NCI-H345 (cell line): ENCODE data around the gene BBOX1.
A peak's percentile ranks its signal among the peaks of the same experiment; 100 is the strongest.
"Not testable (repeated sequence)": the region's sequence is repeated elsewhere in the genome, so short reads cannot be mapped to it uniquely, and the experiment has no call there.

Experiments
- DNase-seq: peaks from one replicate; lab custom pipeline; 2025; lab: John Stamatoyannopoulos, UW

The BBOX1 gene

GRCh38 chr11:27129686-27130085 lies 89.1 kb downstream of the BBOX1 start:
- no peak for DNase-seq

GRCh38 chr11:27130806-27131205 lies 90.2 kb downstream of the BBOX1 start:
- no peak for DNase-seq

- not testable (repeated sequence) for DNase-seq
Measured at GRCh38 chr11:27135924-27136329, 95.3 kb downstream of the BBOX1 start.

GRCh38 chr11:27138716-27139115 lies 98.1 kb downstream of the BBOX1 start:
- DNase-seq: no peak

GRCh38 chr11:27139742-27140367 lies 99.2 kb downstream of the BBOX1 start:
- no peak for DNase-seq

- no peak for DNase-seq
Measured at GRCh38 chr11:27141576-27141975, 101.0 kb downstream of the BBOX1 start.

- DNase-seq: no peak
Measured at GRCh38 chr11:27147916-27148315, 107.3 kb downstream of the BBOX1 start.

GRCh38 chr11:27148506-27148905 lies 107.9 kb downstream of the BBOX1 start:
- DNase-seq: no peak

GRCh38 chr11:27150098-27150497 lies 109.5 kb downstream of the BBOX1 start:
- DNase-seq: no peak

GRCh38 chr11:27153136-27153535 lies 112.5 kb downstream of the BBOX1 start:
- DNase-seq: no peak

- DNase-seq: peak; percentile 47
Measured at GRCh38 chr11:27158456-27159334, 118.1 kb downstream of the BBOX1 start.

GRCh38 chr11:27159335-27159679 lies 118.7 kb downstream of the BBOX1 start:
- no peak for DNase-seq

GRCh38 chr11:27161071-27161470 lies 120.5 kb downstream of the BBOX1 start:
- DNase-seq: no peak

- no peak for DNase-seq
Measured at GRCh38 chr11:27162237-27162636, 121.6 kb downstream of the BBOX1 start.

GRCh38 chr11:27166130-27166529 lies 125.5 kb downstream of the BBOX1 start:
- no peak for DNase-seq

- no peak for DNase-seq
Measured at GRCh38 chr11:27171376-27171958, 130.9 kb downstream of the BBOX1 start.

- DNase-seq: no peak
Measured at GRCh38 chr11:27173545-27173944, 132.9 kb downstream of the BBOX1 start.

GRCh38 chr11:27174021-27174420 lies 133.4 kb downstream of the BBOX1 start:
- DNase-seq: peak; percentile 76

- DNase-seq: peak; percentile 41
Measured at GRCh38 chr11:27174672-27175210, 134.1 kb downstream of the BBOX1 start.

- not testable (repeated sequence) for DNase-seq
Measured at GRCh38 chr11:27175562-27175961, 134.9 kb downstream of the BBOX1 start.
